Fibroblast of the conjunctiva (primary cell): ENCODE data around the gene ANLN.

Source experiments
- DNase-seq: peaks from one replicate; pipeline ENCODE4 v3.0.0-alpha.2; 2010; ENCODE audit warnings: low read depth

The ANLN gene

DNA sequence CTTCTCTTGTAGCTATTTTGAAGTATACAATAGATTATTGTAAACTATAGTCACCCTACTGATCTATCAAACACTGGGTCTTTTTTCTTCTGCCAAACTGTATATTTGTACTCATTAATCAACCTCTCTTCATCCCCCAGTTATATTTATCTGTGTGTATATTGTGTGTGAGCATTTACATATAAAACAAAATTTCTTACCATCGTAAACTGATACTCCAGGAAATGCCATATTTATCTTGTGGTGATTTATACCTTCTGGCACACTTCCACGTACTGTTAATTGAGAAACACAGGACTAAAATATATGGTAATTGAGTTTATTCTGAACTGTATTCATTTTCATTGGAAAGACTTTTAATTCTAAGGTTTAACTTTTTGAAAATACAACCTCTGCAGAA is 18.9 kb downstream of the ANLN start:
- DNase-seq: no peak

DNA sequence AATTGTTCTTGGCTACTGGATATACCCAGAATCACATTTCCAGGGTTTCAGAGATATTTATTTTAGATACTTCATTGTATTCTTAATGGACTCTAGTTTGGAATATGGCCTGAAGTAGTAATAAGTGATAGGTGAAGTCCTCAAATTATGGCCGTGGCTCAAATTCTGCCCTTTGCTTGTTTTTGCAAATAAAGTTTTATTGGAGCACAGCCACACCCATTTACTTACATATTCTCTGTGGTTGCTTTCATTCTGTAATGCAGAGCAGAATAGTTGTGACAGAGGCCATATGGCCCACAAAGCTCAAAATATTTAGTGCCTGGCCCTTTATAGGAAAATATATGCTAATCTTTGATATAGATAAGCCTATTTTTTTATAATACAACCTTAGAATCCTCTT is 19.5 kb downstream of the ANLN start:
- no peak for DNase-seq

DNA sequence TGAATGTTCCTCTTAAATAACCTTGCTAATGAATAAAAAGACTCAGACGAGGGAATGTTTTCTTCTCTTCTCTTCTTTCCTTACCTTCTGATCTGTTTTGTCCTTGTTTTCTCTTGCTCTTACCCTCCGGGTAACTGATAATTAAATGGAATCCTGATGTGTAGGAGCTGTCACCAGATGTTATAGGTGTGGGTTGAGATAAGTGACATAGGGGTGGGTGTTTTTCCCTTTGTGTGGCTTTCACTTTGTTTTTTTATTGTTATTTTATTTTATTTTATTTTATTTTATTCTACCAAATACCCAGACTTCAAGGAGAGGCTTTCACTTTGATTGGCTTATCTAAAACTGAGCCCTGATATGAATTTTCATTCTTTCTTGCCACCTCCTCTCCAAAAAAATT is 25.5 kb downstream of the ANLN start:
- no peak for DNase-seq

DNA sequence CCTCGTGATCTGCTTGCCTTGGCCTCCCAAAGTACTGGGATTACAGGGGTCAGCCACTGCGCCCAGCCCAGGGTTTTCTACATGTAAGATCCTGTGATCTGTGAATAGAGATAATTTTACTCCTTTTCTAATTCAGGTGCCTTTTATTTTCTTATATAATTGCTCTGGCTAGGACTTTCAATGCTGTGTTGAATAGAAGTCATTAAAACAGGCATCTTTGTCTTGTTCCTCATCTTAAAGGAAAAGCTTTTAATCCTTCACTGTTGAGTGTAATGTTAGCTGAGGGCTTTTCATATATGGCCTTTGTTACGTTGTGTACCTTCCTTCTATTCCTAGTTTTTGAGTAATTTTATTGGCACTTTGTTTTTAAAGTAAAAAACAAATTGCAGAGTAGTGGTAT is 26.6 kb downstream of the ANLN start:
- no peak for DNase-seq

DNA sequence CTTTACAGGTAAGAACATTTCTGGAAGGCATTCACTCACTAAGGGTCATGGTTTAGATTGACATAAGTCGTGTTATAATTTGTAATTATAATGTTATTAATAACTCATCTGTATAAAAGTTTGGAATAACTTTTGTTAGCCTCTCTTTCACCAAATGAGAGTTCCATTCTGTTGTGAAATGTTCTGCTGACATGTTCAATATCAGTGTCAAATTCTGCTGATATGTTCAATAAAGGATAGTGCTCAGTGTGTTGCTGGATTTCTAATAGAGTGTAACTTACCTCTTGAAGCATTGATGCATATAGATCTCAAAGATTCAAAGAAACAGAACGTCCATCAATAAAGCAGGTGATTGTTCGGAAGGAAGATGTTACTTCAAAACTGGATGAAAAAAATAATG is 30.6 kb downstream of the ANLN start:
- no peak for DNase-seq

DNA sequence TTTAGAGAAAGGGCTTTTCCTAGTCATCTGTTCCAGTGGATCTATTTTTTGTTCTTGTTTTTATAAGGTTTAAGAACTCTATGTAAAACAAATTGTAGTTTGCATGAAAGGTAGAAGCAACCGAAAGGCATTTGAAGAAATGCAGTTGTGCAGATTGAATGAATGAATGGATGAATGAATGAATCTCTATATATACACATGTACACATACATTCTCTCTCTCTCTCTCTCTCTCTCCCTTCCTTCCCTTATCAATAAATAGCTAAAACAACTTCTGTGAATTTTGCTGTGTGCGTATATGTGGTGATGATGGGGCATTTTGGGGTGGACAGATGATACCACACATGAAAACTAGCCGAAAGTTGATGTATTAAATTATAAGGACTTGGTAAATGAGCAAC is 32.4 kb downstream of the ANLN start:
- DNase-seq: no peak

DNA sequence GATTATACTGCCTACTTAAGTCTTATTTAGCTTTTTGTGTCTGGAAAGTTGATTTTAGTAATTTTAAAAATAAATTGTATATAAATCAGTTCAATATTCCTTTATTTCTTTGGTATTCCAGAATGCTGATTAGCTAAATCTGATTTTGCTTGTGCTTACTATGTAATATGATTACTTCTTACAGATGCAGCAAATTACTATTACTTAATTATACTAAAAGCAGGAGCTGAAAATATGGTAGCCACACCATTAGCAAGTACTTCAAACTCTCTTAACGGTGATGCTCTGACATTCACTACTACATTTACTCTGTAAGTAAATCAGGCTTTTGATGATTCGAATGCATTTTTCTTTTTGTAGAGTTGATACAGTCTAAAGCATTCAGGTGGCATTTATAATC is 34.0 kb downstream of the ANLN start:
- no peak for DNase-seq

DNA sequence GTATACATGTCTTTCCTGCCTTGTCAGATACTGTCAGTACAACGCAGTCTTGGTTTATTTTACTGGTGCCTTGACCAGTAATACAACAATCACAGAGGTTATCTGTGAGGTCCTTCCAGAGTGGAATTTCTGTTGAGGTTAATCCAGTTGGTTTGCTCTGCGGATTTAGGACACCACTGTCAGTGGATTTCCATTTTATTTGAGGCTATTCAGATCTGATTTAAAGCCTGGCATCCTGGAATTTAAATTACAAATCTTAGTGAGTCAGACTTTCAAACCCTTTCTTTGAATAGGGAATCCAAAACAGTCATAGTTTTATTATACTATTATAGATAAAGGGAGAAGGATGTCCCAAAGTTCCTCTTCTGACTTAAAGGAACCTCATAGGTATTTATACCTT is 40.5 kb downstream of the ANLN start:
- no peak for DNase-seq

DNA sequence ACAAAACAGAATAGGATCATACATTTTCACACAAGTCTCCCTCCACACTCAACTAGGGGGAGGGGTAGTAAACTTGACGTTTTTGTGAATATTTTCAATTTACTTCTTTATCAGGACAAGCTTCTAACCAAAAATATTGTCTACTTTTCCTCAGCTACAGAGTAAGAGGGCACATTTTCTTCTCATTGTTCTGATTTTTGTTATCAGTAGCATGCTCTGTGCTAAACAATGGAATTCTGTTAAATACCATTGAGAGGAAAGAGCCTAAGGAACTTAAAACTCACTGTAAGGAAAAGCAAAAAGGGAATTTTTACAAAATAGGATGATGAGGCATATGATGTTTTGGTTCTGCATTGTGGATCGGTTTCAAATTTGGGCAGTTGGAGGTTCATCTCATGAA is 41.2 kb downstream of the ANLN start:
- no peak for DNase-seq

DNA sequence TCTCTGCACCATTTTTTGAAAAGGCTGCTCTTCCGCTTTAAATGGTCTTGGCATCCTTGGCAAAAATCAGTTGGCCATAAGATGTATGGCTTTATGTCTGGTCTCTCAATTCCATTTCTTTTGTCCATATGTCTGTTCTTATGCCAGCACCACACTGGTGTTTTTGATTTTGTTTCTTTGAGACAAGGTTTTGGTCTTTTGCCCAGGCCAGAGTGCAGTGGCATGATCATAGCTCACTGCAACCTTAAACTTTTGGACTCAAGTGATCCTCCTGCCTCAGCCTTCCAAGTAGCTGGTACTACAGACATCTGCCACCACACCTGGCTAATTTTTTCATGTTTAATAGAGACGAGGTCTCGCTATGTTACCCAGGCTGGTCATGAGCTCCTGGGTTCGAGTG is 48.5 kb downstream of the ANLN start:
- DNase-seq: no peak

DNA sequence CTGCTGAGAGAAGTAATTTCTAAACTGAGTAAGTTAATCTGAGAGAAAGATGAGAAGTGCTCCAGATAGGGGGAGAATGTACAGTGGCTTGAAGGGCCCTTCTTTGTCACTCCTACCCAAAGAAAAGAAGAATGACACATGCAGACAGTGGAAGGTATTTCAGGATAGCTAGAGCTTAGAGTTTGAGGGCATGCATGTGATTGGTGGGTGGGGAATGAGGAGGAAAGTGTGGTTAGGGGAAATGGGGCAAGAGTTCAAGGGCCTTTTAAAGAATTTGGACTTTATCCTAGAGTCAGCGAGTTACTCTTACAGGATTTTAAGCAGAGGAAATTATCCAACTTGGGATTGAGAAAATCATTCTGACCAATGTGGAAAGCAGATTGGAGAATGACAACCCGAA is 50.0 kb downstream of the ANLN start:
- no peak for DNase-seq

DNA sequence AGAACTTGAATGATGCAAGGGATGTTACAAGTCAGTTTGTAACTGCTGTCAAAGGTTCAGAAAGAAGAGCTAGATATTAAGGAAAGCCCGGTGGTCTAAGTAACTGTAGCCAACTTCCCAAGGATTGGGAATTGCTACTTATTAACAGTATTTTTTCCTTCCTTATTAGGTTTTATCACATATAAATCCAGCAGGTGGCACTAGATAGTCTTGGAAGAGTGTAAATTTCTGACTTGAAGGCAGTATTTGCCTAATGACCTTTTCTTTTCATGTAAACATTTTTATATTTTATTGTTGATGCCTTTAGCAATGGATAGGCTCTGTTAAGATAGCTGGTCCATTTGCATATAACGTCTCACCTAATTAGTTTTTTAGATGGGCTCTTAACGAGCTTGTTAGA is 51.2 kb downstream of the ANLN start:
- DNase-seq: no peak

DNA sequence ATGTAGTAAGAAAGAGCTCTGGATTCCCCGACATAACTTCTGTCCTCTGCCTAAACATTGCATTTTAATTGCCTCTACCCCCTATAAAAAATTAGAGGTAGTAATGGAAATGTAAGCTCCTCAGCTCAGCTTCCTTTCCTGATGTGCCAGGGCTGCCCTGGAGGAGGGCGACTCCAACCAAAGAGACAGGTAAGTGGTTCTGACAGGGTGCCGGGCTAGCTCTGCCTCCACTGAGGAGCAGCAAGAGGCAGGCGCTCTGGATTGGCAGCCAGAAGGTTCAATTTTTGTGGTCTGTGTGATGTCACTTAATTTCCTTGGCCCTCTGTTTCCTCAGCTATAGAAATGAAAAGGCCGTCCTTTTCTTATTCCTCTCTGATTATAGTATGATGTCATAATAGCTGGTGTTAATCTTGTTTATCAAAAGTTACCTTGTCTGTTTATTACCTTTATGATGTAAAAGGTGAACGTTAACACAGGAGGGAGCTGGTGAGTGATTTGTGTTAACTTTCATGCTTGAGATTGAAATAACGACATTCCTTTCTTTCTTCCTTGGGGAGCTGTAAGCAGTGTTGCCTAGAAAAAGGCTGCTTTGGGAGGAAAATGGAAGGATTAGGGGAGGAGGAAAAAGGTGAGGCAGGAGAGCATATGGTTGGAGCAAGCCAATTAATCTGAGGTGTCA is 51.8 kb downstream of the ANLN start:
- DNase-seq: no peak

DNA sequence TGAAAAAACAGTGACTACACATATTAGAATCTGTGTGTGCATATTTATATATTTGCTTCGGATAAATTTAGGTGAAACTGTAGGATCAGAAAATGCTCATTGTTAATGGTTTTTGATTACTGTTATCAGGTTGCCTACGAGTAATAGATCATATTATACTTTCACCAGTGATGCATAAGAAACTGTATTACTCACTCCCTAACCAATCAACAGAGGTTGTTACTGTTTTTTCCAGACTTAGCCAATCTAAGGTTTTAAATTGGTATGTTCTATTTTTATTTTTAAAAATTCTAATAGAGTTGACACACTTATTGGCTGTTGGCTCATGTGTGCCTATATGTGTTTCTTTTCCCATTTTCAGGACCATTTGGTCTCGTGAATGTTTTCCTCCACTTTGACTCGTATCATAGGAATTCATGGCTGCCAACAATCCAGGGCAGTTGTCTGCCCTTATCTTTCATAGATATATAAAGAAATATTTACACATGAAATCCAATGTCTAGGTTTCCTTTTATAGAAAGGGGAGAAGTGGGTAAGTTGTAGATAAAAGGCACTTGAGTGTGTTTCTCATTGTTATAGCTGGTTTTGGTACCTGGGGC is 59.2 kb downstream of the ANLN start:
- DNase-seq: no peak

DNA sequence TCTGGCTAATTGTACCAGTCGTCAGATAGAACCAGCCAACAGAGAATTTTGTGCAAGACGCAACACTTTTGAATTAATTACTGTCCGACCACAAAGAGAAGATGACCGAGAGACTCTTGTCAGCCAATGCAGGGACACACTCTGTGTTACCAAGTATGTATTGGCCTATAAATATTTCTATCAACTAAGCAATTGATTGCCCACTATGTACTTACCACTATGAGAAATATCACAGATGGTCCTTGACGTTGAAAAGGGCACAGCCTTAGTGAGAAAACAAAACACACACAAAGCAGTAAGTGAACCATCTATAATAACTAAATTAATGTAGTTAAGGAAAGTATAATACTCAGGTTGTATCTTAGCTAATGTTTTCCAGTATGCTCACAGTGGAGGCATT is 60.0 kb downstream of the ANLN start:
- DNase-seq: no peak

DNA sequence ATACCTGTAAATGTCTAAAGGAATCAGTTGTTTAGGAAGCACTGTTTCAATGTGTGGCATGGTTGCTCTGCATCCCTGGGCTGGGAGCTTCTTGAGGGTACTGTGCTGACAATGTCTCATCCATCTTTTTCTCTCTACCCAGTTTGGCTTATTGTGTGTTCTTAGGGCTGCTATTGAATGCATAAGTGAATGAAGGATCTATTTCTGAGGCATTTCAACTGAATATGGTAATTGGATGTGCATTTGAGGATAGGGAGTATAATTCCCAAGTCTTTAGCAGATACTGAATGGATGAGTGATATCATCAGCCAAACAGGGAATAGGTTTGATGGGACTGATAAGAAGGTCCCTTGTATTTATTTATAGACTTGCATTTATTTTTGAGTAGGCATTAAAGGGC is 64.1 kb downstream of the ANLN start:
- DNase-seq: no peak

DNA sequence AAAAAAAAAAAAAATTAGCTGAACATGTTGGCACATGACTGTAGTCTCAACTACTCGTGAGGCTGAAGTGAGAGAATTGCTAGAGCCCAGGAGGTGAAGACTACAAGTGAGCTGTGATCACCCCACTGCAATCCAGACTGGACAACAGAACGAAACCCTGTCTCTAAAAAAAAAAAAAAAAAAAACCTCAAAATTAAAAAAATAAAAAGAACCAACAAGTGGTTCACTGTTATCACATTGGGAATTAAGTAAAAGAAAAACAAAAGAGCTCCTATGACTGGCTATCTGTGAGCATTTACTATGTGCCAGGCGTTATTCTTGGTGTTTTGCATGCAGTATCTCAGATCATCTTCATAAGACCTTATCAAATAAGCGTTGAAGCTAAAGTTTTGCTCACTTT is 66.0 kb downstream of the ANLN start:
- no peak for DNase-seq

DNA sequence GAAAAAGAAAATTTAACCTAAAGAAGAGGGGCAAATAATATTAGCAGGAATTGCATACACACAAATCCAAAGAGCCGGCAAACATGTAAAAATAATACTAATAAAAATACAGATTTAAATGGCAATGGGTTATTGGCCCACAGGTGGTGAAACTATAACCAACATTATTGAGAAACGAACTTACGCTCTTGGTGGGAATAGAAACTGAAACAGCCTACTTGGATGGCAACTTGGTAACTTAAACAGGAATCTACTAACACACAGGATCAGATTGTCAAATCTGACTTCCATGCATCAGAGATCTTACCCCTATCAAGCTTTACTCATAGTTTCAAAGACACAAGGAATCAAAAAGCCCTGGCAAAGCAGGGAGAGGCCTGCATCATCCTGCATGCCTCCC is 66.5 kb downstream of the ANLN start:
- no peak for DNase-seq

DNA sequence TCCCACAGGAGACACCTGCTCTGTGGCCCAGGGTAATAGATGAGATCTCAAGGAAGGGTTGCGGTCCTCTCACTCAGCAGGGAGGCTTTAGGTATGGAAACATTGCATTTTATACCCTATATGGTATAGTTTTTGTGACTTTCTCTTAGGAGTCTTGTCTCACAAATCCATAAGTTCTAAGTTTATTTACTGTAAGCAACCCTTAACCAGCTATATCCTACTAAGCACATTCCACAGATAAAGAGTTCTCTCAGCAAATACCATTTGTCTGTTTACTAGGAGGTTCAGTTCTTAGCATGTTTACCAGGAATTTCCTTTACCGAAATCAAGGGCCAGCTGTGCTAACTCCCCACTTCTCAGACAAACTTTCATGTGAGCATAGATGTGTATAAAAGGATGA is 66.9 kb downstream of the ANLN start:
- no peak for DNase-seq

DNA sequence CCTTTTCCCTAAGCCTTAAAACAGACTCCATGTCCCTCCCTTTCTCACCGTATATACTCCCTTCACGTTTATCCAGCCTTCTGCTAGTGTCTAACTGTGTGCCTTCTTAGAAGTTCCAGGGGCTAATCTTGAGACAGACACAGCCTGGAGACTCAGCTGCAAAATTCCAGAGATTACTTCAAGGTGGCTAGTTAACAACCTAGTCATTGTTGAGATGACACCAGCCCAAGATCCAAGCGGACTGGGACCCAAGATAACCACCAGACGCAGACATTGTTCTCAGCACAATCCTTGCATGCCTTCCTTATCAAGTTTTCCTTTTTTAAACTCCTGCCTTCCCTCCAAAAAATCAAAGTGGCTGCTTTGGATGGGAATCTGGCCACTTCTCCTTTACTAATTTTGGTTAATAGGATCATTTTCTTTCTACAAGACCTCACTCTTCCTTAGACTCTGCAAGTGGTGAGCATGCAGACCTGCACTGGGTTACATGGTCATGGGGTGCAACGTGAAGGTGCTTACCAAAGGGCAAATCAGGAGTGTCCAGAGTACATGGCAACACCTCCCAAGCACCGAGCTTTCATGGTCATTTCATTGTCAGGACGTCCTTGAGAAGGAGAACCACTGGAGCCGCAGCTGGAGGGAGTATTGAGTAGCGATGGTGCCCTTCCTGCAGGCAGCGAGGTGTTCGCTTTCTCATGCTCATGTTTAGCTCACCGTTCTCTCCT is 69.7 kb downstream of the ANLN start:
- no peak for DNase-seq

DNA sequence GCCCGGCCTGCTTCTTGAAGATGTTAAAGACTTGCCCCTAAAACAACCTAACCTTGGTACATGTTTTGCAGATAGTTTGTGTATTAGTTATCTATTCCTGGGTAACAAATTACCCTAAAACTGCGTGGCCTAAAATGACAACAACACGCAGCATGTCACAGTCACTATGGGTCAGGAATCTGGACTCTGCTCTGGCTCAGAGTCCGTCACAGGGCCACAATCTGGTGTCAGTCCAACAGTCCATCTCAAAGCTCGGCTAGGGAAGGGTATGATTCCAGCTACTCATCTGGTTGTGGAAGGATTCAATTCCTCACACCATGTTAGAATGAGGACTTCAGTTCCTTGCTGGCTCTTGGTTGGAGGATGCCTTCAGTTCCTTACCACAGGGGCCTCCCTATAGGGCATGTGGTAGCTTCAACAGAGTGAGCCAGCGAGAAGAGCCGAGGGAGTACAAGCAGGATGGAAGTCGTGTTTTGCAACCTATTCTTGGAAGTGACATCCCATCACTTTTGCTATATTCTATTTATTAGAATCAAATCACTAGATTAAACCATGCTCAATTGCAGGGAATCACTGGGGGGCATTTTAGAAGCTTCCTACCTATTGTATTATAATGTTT is 71.3 kb downstream of the ANLN start:
- no peak for DNase-seq

DNA sequence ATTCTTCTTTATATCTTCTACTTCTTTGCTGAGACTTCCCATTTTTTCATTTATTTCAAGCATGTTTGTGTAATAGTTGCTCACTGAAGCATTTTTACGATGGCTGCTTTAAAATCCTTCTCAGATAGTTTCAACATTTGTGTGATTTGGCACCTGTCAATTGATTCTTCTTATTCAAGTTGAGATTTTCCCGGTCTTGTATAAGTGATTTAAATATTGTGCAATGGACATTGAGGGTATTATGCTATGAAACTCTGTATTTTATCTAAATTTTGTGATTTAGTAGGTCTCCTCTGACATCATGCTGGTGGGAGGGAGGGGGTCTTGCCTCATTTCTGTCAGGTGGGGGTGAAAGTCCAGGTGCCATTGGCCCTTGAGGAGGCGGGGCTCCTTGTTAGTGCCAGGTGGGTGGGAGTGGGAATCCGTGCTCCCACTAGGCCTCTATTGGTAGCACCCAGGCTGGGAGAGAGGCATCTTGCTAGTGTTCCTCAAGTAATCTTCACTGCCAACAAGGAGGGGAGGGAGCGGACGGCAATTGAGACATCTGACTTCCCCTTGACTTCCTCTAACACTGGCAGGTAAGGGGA is 73.0 kb downstream of the ANLN start:
- no peak for DNase-seq

DNA sequence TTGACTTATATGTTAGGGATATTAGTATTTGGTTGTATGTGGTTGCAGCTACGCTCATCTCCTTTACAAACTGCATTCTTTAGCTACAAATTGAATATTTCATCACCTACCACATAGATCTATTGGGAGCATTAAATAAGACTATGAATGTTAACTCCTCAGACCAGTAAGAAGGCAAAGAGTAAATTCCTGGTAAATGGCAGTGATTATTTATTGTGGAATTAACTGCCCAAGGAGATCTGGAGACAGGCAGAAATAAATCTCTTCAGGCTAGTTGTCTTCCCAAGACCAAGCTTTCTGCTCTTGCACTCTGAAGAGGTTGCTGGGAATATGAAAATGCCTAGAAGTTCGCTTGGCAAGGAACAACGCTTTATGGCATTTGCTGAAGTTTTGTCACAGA is 74.6 kb downstream of the ANLN start:
- no peak for DNase-seq
